ACC112 (cell line): ENCODE measurements around the gene GLCE.
"Not testable (repeated sequence)": the region's sequence is repeated elsewhere in the genome, so short reads cannot be mapped to it uniquely, and the experiment has no call there.

ENCODE experiments used
- H2AFZ ChIP-seq: fragments of 200-600 bp; sonication (generic); one replicate; pipeline ENCODE4 v1.6.0; 2017; ENCODE audit warnings: antibody characterized with exemption, low read length; ENCODE audit not compliant: unreplicated experiment
- H3K27ac ChIP-seq: fragments of 200-600 bp; sonication (generic); 2 replicates; pipeline ENCODE4 v1.5.1; 2014; ENCODE audit warnings: low read depth, mild to moderate bottlenecking, antibody characterized with exemption, low read length, moderate library complexity
- H3K27me3 ChIP-seq: fragments of 200-600 bp; sonication (generic); 2 replicates; pipeline ENCODE4 v1.6.1; 2014; ENCODE audit warnings: mild to moderate bottlenecking, antibody characterized with exemption, low read length, moderate library complexity, mixed read lengths; ENCODE audit not compliant: insufficient read depth
- H3K36me3 ChIP-seq: fragments of 200-600 bp; sonication (generic); 2 replicates; pipeline ENCODE4 v1.6.1; 2016; ENCODE audit warnings: mild to moderate bottlenecking, antibody characterized with exemption, low read length, moderate library complexity, mixed read lengths; ENCODE audit not compliant: insufficient read depth
- H3K4me1 ChIP-seq: fragments of 200-600 bp; sonication (generic); one replicate; pipeline ENCODE4 v1.6.1; 2016; ENCODE audit warnings: low read length, mixed read lengths; ENCODE audit not compliant: insufficient read depth, unreplicated experiment, control insufficient read depth
- H3K4me3 ChIP-seq: fragments of 200-600 bp; sonication (generic); 2 replicates; pipeline ENCODE4 v1.5.1; 2014; ENCODE audit warnings: mild to moderate bottlenecking, low read depth, low read length
- H3K79me2 ChIP-seq: fragments of 200-600 bp; sonication (generic); one replicate; pipeline ENCODE4 v1.6.0; 2016; ENCODE audit warnings: low read length; ENCODE audit not compliant: control insufficient read depth, unreplicated experiment, insufficient read depth

Gene GLCE

GRCh38 chr15:69149163-69149562 lies 11.3 kb upstream of the GLCE start:
- H3K79me2 ChIP-seq: no peaks in the 10 kb centered on the region
- H3K27ac ChIP-seq: no peak overlapping the region
- no peak overlapping the region for H3K4me3 ChIP-seq
- no peaks in the 10 kb centered on the region for H3K36me3 ChIP-seq
- peaks cover 4% of the 10 kb centered on the region for H3K4me1 ChIP-seq
- H2AFZ ChIP-seq: no peak overlapping the region
- peaks cover 71% of the 10 kb centered on the region for H3K27me3 ChIP-seq

- Histone ChIP-seq H3K4me1 (peaks cover 10% of the 10 kb centered on the region), H3K4me3 (no peak overlapping the region), H3K79me2 (no peaks in the 10 kb centered on the region), H3K27ac (no peak overlapping the region), H3K27me3 (peaks cover 65% of the 10 kb centered on the region), H2AFZ (no peak overlapping the region), H3K36me3 (no peaks in the 10 kb centered on the region)
Observed at GRCh38 chr15:69149803-69150202, 10.6 kb upstream of the GLCE start.

- no peaks in the 10 kb centered on the region for H3K79me2 ChIP-seq
- no peak overlapping the region for H3K4me3 ChIP-seq
- H3K27ac ChIP-seq: no peak overlapping the region
- H3K36me3 ChIP-seq: no peaks in the 10 kb centered on the region
- H3K27me3 ChIP-seq: peaks cover 63% of the 10 kb centered on the region
- H2AFZ ChIP-seq: no peak overlapping the region
- H3K4me1 ChIP-seq: peaks cover 15% of the 10 kb centered on the region
Observed at GRCh38 chr15:69150336-69150735, 10.1 kb upstream of the GLCE start.

GRCh38 chr15:69150841-69151240 lies 9.6 kb upstream of the GLCE start:
- Histone ChIP-seq H2AFZ (no peak overlapping the region), H3K36me3 (no peaks in the 10 kb centered on the region), H3K27me3 (peaks cover 58% of the 10 kb centered on the region), H3K4me1 (peaks cover 18% of the 10 kb centered on the region), H3K27ac (no peak overlapping the region), H3K4me3 (no peak overlapping the region), H3K79me2 (no peaks in the 10 kb centered on the region)

- Histone ChIP-seq H3K4me3 (no peak overlapping the region), H2AFZ (no peak overlapping the region), H3K36me3 (no peaks in the 10 kb centered on the region), H3K27me3 (peaks cover 38% of the 10 kb centered on the region), H3K27ac (no peak overlapping the region), H3K79me2 (no peaks in the 10 kb centered on the region), H3K4me1 (peaks cover 18% of the 10 kb centered on the region)
Observed at GRCh38 chr15:69153046-69153445, 7.4 kb upstream of the GLCE start.

- not testable (repeated sequence) for H2AFZ ChIP-seq, H3K4me3 ChIP-seq, H3K36me3 ChIP-seq, H3K27ac ChIP-seq, H3K79me2 ChIP-seq
- peaks cover 18% of the 10 kb centered on the region for H3K4me1 ChIP-seq
- H3K27me3 ChIP-seq: peaks cover 33% of the 10 kb centered on the region
Observed at GRCh38 chr15:69153587-69153986, 6.8 kb upstream of the GLCE start.

- no peaks in the 10 kb centered on the region for H3K36me3 ChIP-seq
- H3K27ac ChIP-seq: no peak overlapping the region
- H3K79me2 ChIP-seq: no peaks in the 10 kb centered on the region
- H3K4me3 ChIP-seq: peak overlapping the region; percentile 9; the same call in 1 of the 2 replicates
- peaks cover 28% of the 10 kb centered on the region for H3K27me3 ChIP-seq
- H2AFZ ChIP-seq: peak overlapping the region; percentile 27
- H3K4me1 ChIP-seq: peaks cover 18% of the 10 kb centered on the region
Observed at GRCh38 chr15:69154078-69154477, 6.4 kb upstream of the GLCE start.

GRCh38 chr15:69154684-69155083 lies 5.8 kb upstream of the GLCE start:
- no peak overlapping the region for H3K27ac ChIP-seq
- H2AFZ ChIP-seq: peak overlapping the region; percentile 27
- H3K27me3 ChIP-seq: peaks cover 22% of the 10 kb centered on the region
- peak overlapping the region; percentile 9; the same call in 1 of the 2 replicates for H3K4me3 ChIP-seq
- no peaks in the 10 kb centered on the region for H3K79me2 ChIP-seq
- H3K4me1 ChIP-seq: peaks cover 18% of the 10 kb centered on the region
- no peaks in the 10 kb centered on the region for H3K36me3 ChIP-seq

GRCh38 chr15:69156736-69157381 lies 3.6 kb upstream of the GLCE start:
- Histone ChIP-seq H3K27me3 (peaks cover 3% of the 10 kb centered on the region; the same call in 1 of the 2 replicates), H3K36me3 (no peaks in the 10 kb centered on the region), H3K4me3 (no peak overlapping the region), H3K79me2 (peaks cover 4% of the 10 kb centered on the region), H2AFZ (no peak overlapping the region), H3K4me1 (peaks cover 19% of the 10 kb centered on the region), H3K27ac (no peak overlapping the region)

GRCh38 chr15:69158201-69158842 lies 2.1 kb upstream of the GLCE start:
- no peak overlapping the region for H3K27ac ChIP-seq
- no peak overlapping the region for H2AFZ ChIP-seq
- H3K4me3 ChIP-seq: no peak overlapping the region
- peaks cover 10% of the 10 kb centered on the region for H3K79me2 ChIP-seq
- H3K36me3 ChIP-seq: no peaks in the 10 kb centered on the region
- H3K4me1 ChIP-seq: peaks cover 22% of the 10 kb centered on the region
- H3K27me3 ChIP-seq: no peaks in the 10 kb centered on the region

- Histone ChIP-seq H3K27ac (no peak overlapping the region), H3K79me2 (peaks cover 10% of the 10 kb centered on the region), H3K4me1 (peaks cover 22% of the 10 kb centered on the region), H3K36me3 (no peaks in the 10 kb centered on the region), H2AFZ (no peak overlapping the region), H3K4me3 (no peak overlapping the region), H3K27me3 (no peaks in the 10 kb centered on the region)
Observed at GRCh38 chr15:69158843-69159240, 1.6 kb upstream of the GLCE start.
